HL-60/S4 (cell line): ENCODE data around the gene FTO.
"Not testable (repeated sequence)": the region's sequence is repeated elsewhere in the genome, so short reads cannot be mapped to it uniquely, and the experiment has no call there.

Source experiments
- in situ Hi-C: fragments of 300-500 bp; cut with MboI; formaldehyde crosslinking; loops from 2 replicates; pipeline ENCODE4 v1.14.3; 2022; ENCODE audit warnings: low sequenced_read_pairs

Gene FTO

GRCh38 chr16:53817117-53817755 lies 113.3 kb downstream of the FTO start:
- in situ Hi-C loops = no loop called here

DNA sequence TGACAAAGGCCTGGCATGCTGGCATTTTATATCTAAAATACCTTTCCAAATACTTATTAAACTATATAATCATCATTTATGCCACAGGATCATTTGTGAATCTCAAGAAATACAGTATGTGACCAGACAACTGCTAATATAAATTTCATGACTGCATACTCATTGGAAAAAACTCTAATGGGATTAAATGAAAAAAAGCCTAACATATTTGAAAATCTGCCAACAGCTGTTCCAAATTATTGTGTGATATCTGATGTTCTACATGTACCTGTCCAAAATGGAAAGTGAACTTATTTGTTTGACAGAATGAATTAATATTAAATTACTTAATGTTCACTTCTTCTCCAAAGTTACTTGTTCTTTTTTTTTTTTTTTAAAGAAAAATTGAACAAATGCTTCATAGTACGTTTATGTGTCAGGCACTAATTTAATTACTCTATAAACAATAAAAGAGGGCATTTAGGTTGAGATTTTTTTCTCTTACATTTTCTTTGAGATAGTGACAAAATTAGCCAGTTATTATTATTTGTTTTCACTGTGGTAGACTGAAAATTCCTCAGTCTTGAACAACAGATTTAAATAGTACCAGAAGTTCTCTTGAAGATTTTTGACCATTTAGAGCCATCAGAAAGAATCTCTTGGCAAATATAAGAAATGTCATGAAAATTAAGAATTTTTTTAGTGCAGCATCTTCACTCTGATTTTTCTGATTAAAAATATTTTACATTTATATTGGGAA lies 114.0 kb downstream of the FTO start:
- in situ Hi-C loops = no loop called here

GRCh38 chr16:53821487-53821886 lies 117.5 kb downstream of the FTO start:
- in situ Hi-C loops = no loop called here

DNA sequence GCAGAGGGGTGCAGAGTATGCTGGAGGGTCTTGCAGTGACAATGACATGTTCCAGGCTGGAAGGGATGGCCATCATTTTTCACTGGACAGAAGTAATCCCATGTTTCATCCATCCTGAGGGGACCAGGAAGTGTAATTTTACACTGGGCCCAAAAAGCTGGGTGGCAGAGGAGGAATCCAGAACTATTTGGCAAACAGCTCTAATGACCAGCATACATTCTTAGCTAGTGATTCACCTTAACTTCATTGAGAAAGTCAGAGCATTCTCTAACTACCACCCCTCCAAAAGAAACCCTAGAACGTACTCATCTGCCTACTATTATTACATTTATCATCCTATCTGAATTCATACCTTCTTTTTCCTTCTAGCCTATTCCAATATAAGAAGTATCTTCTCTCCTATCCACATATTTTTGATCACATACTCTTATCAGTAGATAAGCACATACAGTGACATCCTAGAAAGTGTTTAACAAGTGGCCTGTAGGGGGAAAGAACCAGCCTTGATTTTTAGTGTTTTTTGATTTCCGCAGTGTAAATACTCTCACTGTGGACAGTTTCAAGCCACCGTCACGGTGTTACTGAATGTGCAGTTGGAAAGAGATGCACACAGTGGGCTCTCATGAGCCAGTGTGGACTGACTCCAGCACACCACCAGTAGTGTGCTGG lies 118.1 kb downstream of the FTO start:
- in situ Hi-C loops = no loop called here

DNA sequence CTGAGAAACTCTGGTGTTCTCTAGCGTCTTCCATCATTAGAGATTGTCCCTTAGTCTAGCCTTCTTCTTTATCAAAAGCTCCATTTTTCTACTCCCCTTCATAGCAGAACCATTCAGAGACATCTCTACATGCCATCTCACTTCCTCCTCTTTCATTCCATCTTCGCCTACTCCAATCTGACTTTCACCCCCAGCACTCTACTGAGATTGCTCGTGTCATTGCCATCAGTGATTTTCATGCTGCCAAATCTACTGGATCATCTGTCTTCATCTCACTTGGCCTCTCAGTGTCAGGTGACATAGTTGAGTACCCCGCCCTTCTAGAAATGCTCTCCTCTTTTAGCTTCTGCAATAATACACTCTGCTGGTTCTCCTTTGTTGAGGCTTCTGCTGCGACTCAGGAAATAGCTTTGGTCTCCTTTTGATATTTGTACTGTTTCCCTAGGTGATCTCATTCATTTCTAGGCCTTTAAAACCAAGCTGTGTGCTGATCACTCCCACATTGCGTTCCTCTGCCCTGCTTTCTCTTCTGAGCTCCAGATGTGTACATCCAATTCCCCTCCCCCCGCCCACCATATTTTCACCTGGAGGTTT lies 119.1 kb downstream of the FTO start:
- in situ Hi-C loops = no loop called here

DNA sequence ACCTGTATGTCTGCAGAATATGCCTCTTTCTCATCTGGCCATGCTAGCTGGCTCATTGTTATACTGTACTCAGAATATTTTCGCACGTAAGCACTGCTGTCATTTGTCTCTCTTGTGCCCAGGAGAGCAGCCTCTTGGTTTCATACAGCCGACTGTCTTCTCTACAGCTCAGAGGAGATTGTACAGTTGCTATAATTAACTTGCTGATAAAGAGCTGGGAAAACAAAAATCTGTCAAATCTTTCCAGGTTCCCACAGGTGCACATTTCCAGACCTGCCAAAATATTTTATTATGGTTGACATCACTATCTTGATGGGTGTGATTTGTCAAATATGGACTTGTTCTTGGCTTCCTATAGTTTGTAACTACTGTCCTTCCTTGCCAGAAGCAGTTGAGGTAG lies 122.7 kb downstream of the FTO start:
- in situ Hi-C loops = no loop called here

DNA sequence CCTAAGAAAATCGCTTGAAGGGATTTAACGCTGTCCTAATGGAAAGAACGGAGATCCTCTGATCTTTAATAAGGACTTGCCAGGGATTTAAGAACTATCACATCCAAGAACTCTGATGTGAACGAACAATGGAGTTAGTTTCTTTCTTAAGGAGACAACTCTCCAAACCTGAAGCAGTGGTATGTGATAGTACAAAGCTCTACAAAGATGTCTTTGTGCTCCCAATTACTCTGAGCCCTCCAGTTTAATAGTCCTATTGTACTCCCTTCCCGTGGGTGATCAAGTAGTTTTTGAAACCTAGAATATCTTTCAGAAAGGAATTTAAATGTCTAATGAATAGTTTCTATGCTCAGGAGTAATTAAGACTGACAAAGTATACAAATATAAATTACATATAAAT lies 123.8 kb downstream of the FTO start:
- in situ Hi-C loops = no loop called here

DNA sequence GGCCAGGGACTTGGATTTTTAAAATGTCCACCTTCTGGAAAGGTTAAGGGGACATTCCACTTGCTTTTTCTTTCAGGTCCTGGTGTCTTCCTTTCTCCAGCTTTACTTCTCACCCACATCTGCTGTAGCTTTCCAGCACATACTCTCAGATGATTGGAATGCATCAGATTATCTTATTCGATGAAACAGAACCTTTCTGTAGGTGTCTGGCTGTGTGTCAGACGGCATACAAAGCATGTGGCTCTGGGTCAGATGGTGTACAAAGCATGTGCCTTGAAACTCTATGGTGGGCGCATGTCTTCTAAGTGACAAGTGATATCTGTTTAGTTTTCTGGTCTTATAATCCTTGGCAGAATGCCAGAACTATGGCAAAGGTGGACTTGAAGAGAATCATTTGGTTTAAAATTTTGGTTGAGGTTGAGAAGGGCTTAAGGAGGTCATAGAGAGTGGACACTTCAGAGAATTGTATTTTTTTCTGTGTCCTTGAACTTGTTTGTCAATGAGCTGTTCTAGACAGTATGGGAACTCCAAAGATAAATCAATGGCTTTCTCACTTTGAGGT lies 125.3 kb downstream of the FTO start:
- in situ Hi-C loops = no loop called here

DNA sequence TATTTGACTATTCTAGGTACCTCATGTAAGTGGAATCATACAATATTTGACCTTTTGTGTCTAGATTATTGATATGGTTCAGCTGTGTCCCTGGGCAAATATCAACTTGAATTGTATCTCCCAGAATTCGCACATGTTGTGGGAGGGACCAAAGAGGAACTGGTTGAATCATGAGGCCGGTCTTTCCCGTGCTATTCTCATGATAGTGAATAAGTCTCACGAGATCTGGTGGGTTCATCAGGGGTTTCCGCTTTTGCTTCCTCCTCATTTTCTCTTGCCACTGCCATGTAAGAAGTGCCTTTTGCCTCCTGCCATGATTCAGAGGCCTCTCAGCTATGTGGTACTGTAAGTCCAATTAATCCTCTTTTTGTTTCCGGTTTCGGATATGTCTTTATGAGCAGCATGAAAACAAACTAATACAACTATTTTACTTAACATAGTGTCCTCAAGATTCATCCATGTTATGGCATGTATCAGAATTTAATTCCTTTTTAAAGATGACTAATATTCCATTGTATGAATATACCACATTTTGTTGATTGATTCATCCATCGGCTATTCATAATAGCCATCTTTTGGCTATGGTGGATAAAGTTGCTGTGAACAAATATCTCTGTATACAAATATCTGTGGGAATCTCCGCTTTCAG lies 129.1 kb downstream of the FTO start:
- in situ Hi-C loops = no loop called here

DNA sequence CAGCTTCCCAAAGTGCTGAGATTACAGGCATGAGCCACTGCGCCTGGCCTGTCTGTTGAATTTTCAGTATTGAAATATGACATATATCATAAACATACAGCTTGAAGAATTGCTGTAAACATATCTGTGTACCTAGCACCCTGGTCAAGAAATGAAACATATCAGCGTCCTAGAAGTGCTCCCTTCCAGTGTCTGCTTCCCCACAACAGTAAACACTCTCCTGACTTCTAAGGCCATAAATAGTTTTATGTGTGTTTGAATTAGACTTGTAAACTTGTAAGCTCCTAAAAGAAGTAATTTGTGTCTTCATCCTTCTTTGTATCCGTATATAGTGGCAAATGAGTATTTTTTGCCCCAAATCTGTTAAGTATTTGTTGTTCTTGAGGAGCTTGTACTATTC lies 132.2 kb downstream of the FTO start:
- in situ Hi-C loops = no loop called here

DNA sequence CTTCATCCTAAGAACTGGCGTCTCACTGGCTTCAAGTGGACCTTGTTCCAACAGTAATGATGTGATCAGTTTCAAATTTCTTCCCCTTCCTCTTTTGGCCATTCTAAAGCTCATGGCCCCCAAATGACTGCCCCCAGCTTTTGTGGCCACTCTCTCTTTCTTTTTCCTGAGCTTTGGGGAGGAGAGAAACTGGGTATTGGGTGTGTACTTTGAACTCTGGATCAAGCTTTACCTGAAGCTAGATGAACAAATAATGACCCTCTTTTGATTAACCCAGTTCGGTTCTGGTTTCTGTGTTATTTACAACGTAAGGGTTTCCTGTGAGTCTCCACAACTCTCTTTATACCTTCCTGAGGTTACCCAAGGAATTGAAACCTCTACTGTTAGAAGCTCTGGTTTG lies 132.7 kb downstream of the FTO start:
- in situ Hi-C loops = no loop called here

DNA sequence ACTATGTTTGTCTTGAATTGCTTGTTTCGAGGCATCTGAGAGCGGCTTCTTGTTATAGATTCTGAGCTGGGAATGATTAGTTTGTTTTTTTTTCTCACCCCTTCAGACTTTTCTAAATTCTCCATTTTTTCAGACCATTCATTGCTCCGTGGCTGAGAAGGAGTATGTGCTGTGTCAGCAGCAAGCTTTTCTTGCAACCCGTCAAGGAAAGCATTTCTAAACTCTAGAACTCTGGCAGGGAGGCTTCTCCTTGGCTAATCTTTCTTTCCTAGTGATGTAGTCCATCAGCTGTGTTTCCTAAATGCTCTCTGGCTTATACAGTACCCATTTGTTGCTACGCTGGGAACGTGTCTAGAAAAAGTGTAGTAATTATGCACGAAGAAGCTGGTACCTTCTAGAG lies 133.5 kb downstream of the FTO start:
- in situ Hi-C loops = no loop called here

DNA sequence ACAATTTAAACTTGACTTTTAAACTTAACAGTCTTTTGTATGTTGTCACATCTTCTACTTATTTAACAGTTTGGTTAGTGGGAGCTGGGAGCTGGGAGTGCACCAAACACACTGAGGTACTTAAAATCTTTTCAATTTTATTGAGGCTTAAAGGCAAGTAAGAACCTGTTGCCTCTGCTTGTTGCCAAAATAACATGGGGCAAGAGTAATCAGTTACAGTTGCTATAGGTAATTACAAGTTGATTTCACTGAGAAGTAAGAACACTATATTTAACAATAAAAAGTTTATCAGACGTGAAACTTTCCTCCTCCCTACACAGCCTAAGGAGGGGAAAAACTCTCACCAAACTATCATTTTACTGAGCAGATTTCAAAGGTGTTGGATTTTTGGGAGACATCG lies 135.2 kb downstream of the FTO start:
- in situ Hi-C loops = no loop called here

DNA sequence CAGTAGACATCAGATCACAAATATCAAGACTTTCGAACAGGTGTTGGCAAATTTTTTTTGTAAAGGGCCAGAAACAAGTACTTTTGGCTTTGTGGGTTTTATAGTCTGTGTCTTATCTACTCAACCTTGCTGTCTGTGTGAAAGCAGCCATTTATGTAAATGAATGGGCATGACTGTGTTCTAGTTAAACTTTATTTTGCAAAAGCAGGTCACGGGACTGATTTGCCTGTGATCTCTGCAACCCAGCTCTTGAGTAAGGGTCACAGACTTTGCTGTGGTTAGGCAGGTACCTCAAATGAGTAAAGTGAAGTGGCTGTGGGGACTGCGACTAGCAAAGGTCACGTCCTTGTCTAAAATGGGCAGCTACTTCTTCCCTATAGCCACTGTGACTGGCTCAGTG lies 136.5 kb downstream of the FTO start:
- in situ Hi-C loops = no loop called here

GRCh38 chr16:53841884-53842283 lies 137.9 kb downstream of the FTO start:
- in situ Hi-C loops = no loop called here

DNA sequence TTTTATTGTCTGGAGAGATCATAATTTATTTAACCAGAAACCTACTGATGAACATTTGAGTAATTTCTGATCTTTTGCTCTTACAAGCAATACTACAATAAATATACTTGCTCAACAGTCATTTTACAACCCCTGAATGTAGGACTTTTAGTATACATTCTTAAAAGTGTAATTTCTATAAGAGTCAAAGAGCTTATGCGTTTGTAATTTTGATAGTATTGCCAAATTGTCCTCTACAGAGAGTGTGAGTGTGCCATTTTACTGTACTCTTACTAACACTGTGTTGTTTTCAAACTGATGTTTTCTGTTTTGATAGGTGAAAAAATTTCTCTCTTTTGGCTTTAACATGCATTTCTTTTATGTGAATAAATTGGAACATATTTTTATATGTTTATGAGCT lies 139.1 kb downstream of the FTO start:
- in situ Hi-C loops = no loop called here

DNA sequence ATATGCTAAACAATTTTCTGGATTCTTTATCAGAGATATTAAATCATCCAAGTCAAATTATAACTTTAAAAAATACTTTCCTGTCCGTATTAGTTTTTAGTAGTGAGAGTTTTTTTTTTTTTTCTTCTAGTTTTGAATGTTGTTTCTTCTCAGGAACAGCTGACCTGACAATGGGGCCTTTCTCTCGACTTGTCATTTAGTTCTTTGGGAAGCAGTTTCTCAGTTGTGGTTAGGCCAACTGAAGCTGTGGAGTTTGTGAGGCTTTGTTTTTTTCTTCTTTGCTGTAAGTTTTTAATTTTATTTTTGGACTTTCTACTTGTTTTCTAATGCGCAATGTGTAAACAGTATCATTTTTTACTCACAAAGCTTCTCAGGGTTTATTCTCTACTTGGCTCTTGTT lies 140.8 kb downstream of the FTO start:
- in situ Hi-C loops = no loop called here

- in situ Hi-C loops = not testable (repeated sequence)
Observed at GRCh38 chr16:53846549-53846948, 142.6 kb downstream of the FTO start.

DNA sequence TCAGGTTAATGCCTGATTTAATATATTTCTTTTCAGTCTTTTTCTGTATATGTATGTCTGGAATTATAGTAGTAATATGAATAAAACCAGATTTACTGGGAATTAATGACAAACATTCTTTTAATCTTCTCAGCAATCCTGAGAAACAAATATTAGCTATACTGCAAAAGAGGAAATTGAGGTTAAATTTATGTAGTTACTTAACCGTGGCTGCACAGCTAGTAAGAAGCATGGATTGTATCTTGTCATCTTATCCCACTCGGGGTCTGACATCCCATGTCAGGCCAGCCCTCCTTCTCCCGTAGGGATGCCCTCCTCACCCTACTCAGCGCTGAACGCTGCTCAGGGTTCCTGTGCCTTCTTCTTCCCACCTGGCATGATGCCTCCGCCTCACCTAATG lies 143.0 kb downstream of the FTO start:
- in situ Hi-C loops = no loop called here

- in situ Hi-C loops = no loop called here
Observed at GRCh38 chr16:53848277-53848942, 144.5 kb downstream of the FTO start.

GRCh38 chr16:53848950-53849349 lies 145.0 kb downstream of the FTO start:
- in situ Hi-C loops = no loop called here
